A673 (cell line): ENCODE results near the gene TPM1. TPM values are rescaled to one million over a fixed set of nuclear protein-coding genes. Genes with fewer than 3 reads are reported as not detected.

ENCODE experiments used
- BruUV-seq: library from RNA; stranded (reverse); fragments of 400-500 nt; replicated peaks from 2 replicates; lab custom pipeline; 2021; lab: Mats Ljungman, UMichigan
- CTCF ChIA-PET: fragments of 300-600 bp; sonication (Branson Sonifier 250); formaldehyde crosslinking; loops from one replicate; lab custom pipeline; 2022; ENCODE audit warnings: antibody characterized with exemption; lab: Charles Lee
- POLR2A ChIA-PET: fragments of 300-600 bp; sonication (Branson Sonifier 250); formaldehyde crosslinking; loops from one replicate; lab custom pipeline; 2022; ENCODE audit warnings: antibody characterized with exemption; ENCODE audit not compliant: low non-redundant PET; lab: Charles Lee
- DNase-seq: peaks from one replicate; pipeline ENCODE4 v3.0.0-alpha.2; 2015; ENCODE audit warnings: low spot score
- H3K27ac ChIP-seq: fragments of 200-600 bp; sonication (generic); 2 replicates; pipeline ENCODE4 v1.5.1; 2016; ENCODE audit warnings: mixed run types, low read depth, mild to moderate bottlenecking, mixed read lengths, antibody characterized with exemption, low read length; ENCODE audit not compliant: poor library complexity, severe bottlenecking
- H3K27me3 ChIP-seq: fragments of 200-600 bp; sonication (generic); replicated peaks from 2 replicates; pipeline ENCODE4 v1.6.1; 2017; ENCODE audit warnings: mixed run types, low read depth, mild to moderate bottlenecking, mixed read lengths, antibody characterized with exemption, low read length; ENCODE audit not compliant: insufficient read depth, poor library complexity
- H3K36me3 ChIP-seq: fragments of 200-600 bp; sonication (generic); 2 replicates; pipeline ENCODE4 v1.6.1; 2016; ENCODE audit warnings: mixed run types, mild to moderate bottlenecking, mixed read lengths, antibody characterized with exemption, low read length; ENCODE audit not compliant: insufficient read depth, poor library complexity, severe bottlenecking
- H3K4me1 ChIP-seq: fragments of 200-600 bp; sonication (generic); 2 replicates; pipeline ENCODE4 v1.6.1; 2017; ENCODE audit warnings: mixed run types, mild to moderate bottlenecking, mixed read lengths, antibody characterized with exemption, low read length; ENCODE audit not compliant: insufficient read depth, poor library complexity, severe bottlenecking
- H3K4me3 ChIP-seq: fragments of 200-600 bp; sonication (generic); 2 replicates; pipeline ENCODE4 v1.5.1; 2016; ENCODE audit warnings: low read depth, mixed run types, mild to moderate bottlenecking, mixed read lengths, low read length; ENCODE audit not compliant: poor library complexity, severe bottlenecking
- H3K9me3 ChIP-seq: fragments of 200-600 bp; sonication (generic); 2 replicates; pipeline ENCODE4 v1.6.1; 2016; ENCODE audit warnings: mixed run types, low read depth, mild to moderate bottlenecking, mixed read lengths, antibody characterized with exemption, low read length; ENCODE audit not compliant: poor library complexity, severe bottlenecking
- CTCF ChIP-seq: fragments of 300-800, 200-600 bp; sonication (generic); conservative IDR thresholded peaks from 2 replicates; pipeline ENCODE4 v1.5.1; 2017; ENCODE audit warnings: low read depth, mild to moderate bottlenecking, antibody characterized with exemption, low read length, moderate library complexity, mixed read lengths
- EZH2 ChIP-seq: fragments of 200-600 bp; sonication (generic); IDR thresholded peaks from 2 replicates; pipeline ENCODE4 v1.6.1; 2017; ENCODE audit warnings: borderline replicate concordance, low read depth, mild to moderate bottlenecking, mixed read lengths, antibody characterized with exemption, low read length; ENCODE audit not compliant: poor library complexity, severe bottlenecking
- intact Hi-C: fragments of 100-400 bp; cut with micrococcal nuclease; formaldehyde crosslinking; loops from one replicate; pipeline ENCODE4 v1.10.0; 2022; ENCODE audit not compliant: unreplicated experiment
- total RNA-seq: library from RNA; stranded (reverse); gene quantifications from 2 replicates; pipeline ENCODE4 v1.2.3, GENCODE V29; 2021

The TPM1 gene
- total RNA-seq, 1 experiment from 2014 or later, result 31.2 TPM

DNA sequence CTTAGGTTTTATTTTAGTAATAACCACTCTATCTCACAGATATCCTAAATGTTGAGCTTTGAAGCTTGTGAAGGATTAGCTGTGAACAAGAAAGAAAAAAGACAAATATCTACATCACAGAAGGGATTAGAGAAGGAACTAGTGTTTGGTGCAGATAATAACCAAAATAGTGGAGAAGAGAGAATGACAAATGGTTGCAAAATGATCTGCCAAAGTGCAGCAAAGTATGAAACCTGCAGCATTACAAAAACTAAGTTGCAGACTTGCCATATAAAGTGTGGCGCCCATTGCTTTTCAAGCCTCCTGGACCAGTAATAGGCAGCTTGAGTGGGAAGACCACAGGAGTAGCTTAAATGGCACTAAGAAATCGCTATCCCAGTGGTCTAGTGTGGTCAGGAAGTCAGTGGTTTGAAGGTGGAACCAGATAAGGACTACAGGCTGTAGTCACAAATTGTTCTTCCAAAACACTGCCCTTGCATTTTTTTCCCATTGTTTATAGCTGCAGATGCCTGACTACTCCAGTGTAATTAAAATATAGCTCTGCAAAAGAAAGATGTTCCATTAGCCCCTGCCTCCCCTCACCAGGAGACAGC lies 20.7 kb downstream of the TPM1 start:
- Histone ChIP-seq H3K4me3 (no peak overlapping the region), H3K36me3 (no peaks in the 10 kb centered on the region), H3K4me1 (no peaks in the 10 kb centered on the region), H3K27ac (no peak overlapping the region), H3K9me3 (no peaks in the 10 kb centered on the region), H3K27me3 (no peaks in the 10 kb centered on the region)
- TF ChIP-seq EZH2, result no peak
- TF ChIP-seq CTCF, result no peak
- intact Hi-C loops, result no loop called here
- CTCF ChIA-PET, result no interaction called here
- DNase-seq, result no peak
- POLR2A ChIA-PET, result no interaction called here
- BruUV-seq, result no TSS peak

- H3K27ac ChIP-seq, result no peak overlapping the region
- no peaks in the 10 kb centered on the region for H3K36me3 ChIP-seq
- no peaks in the 10 kb centered on the region for H3K4me1 ChIP-seq
- ChIA-PET CTCF (no interaction called here), POLR2A (no interaction called here)
- TF ChIP-seq EZH2, result no peak
- no peak for TF ChIP-seq CTCF
- no peaks in the 10 kb centered on the region for H3K9me3 ChIP-seq
- H3K4me3 ChIP-seq, result no peak overlapping the region
- no peaks in the 10 kb centered on the region for H3K27me3 ChIP-seq
- BruUV-seq, result no TSS peak
- intact Hi-C loops, result no loop called here
- DNase-seq, result no peak
Observed at GRCh38 chr15:63063877-63064409, 21.4 kb downstream of the TPM1 start.

DNA sequence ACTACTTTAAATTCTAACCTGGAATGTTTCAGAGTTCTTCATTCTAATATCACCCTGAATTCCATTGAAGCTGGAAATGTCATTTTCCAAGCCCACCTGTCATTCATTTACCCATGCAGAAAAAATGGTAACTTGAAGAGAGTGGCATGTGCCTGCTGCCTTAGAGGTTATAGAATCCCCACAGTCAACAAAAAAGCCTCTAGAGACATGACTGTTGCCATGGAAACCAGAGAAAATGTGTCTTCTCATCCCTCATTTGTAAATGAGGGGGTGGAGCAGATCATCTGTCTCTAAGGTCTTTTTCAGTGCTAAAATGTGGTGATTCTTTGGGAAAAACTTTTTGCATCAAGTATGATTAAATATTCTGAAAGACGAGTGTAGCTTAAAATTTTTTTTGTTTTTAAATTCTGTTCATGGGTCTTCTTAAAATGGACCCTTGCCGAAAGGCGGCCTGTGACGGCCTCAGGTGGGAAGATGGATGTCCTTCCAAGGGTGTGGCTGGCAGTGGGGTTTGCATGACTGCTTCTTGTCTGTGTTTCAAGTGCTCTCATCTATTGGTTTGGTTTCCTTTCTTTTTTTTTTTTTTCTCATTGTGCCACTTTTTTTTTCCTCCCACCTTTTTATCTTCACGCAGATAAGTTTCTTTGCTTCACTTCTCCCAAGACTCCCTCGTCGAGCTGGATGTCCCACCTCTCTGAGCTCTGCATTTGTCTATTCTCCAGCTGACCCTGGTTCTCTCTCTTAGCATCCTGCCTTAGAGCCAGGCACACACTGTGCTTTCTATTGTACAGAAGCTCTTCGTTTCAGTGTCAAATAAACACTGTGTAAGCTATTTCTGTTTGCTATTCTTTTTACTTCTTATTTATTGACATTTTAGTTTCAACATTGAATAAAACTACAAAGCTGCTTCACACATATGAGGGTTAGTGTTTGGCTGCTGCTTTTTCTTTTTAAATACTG lies 23.0 kb downstream of the TPM1 start:
- H3K27ac ChIP-seq, result no peak overlapping the region
- TF ChIP-seq CTCF, result no peak
- TF ChIP-seq EZH2, result no peak
- CTCF ChIA-PET, result interaction anchor here (0.6 kb wide), 1 partner anchor 18 kb away, joined by 4 read pairs; no protein-coding TSS in a partner anchor
- H3K4me1 ChIP-seq, result no peaks in the 10 kb centered on the region
- no peaks in the 10 kb centered on the region for H3K9me3 ChIP-seq
- POLR2A ChIA-PET, result no interaction called here
- H3K36me3 ChIP-seq, result no peaks in the 10 kb centered on the region
- DNase-seq, result peak; percentile 38
- intact Hi-C loops, result no loop called here
- no peak overlapping the region for H3K4me3 ChIP-seq
- no TSS peak for BruUV-seq
- no peaks in the 10 kb centered on the region for H3K27me3 ChIP-seq
